GM23338 (cell line): ENCODE data around the gene ST8SIA2.

Experiments used
- CTCF ChIP-seq, 2 experiments: fragments of 200-600 bp in 1 of 2; sonication (generic) in 1 of 2; conservative IDR thresholded peaks; 2 replicates each; pipeline versions ENCODE4 v1.5.1 to v1.6.1; 2016 to 2017; ENCODE audit warnings: antibody characterized with exemption in 2 of 2, low read depth in 2 of 2, mild to moderate bottlenecking in 2 of 2, moderate library complexity in 1 of 2
- REST ChIP-seq: IDR thresholded peaks from one replicate; pipeline ENCODE4 v1.6.1; 2018; ENCODE audit warnings: antibody characterized with exemption; ENCODE audit not compliant: unreplicated experiment

- TF ChIP-seq REST: no peak
- TF ChIP-seq CTCF (conservative IDR thresholded peaks at IDR 0.05; ENCODE audit: low read depth in 2 of 2): no peak
Observed at GRCh38 chr15:92466834-92467233, 73.2 kb downstream of the ST8SIA2 start.
